SK-N-SH (cell line): ENCODE data around the gene OSBPL5. TPM values are rescaled to one million over a fixed set of nuclear protein-coding genes. Genes with fewer than 3 reads are reported as not detected.

Experiments used
- CTCF ChIA-PET: fragments of 300-600, 350-600 bp; formaldehyde crosslinking; extraction: SDS; loops from one replicate; lab custom pipeline; 2021; lab: Yijun Ruan, JAX
- POLR2A ChIA-PET: fragments of 350-600 bp; sonication (Branson Sonifier 250); formaldehyde crosslinking; extraction: SDS; loops from one replicate; lab custom pipeline; 2020; ENCODE audit warnings: antibody characterized with exemption, inconsistent platforms; lab: Yijun Ruan, JAX
- DNase-seq: peaks from one replicate; pipeline ENCODE4 v3.0.0; 2012
- H2AFZ ChIP-seq: fragments of 200-600 bp; sonication (generic); 2 replicates; pipeline ENCODE4 v1.8.1; 2016; ENCODE audit warnings: antibody characterized with exemption, mild to moderate bottlenecking, low read depth
- H3F3A ChIP-seq: fragments of 200-600 bp; sonication (generic); replicated peaks from 2 replicates; pipeline ENCODE3; 2016; ENCODE audit warnings: antibody characterized with exemption, mild to moderate bottlenecking; ENCODE audit not compliant: insufficient read depth
- H3K27ac ChIP-seq, 2 experiments: fragments of 200-500 bp in 1 of 2; fragments of 200-600 bp in 1 of 2; sonication (Bioruptor generic) in 1 of 2; sonication (generic), shearing (Covaris generic) in 1 of 2; 2 replicates each; pipeline versions ENCODE4 v1.5.1 to v1.6.1; 2014 to 2016; ENCODE audit warnings: low read depth in 2 of 2, inconsistent platforms in 1 of 2, low read length in 1 of 2, mild to moderate bottlenecking in 1 of 2, mixed read lengths in 1 of 2
- H3K27me3 ChIP-seq: fragments of 200-600 bp; sonication (generic), shearing (Covaris generic); 2 replicates; pipeline ENCODE4 v1.6.1; 2016; ENCODE audit warnings: mixed run types; ENCODE audit not compliant: insufficient read depth
- H3K36me3 ChIP-seq, 2 experiments: fragments of 200-500 bp in 1 of 2; fragments of 200-600 bp in 1 of 2; sonication (Bioruptor generic) in 1 of 2; sonication (generic) in 1 of 2; replicated peaks in 1 of 2; 2 replicates each; pipeline versions ENCODE3 to v1.5.1; 2014 to 2016; ENCODE audit warnings: low read length in 1 of 2, mild to moderate bottlenecking in 1 of 2; ENCODE audit not compliant: insufficient read depth in 2 of 2, control insufficient read depth in 1 of 2
- H3K4me1 ChIP-seq, 2 experiments: fragments of 200-500 bp in 1 of 2; fragments of 200-600 bp in 1 of 2; sonication (Bioruptor generic) in 1 of 2; sonication (generic), shearing (Covaris generic) in 1 of 2; 2 replicates each; pipeline versions ENCODE4 v1.5.1 to v1.6.1; 2014 to 2016; ENCODE audit warnings: low read depth in 1 of 2, low read length in 1 of 2, mixed run types in 1 of 2; ENCODE audit not compliant: insufficient read depth in 2 of 2, control insufficient read depth in 1 of 2
- H3K4me2 ChIP-seq: fragments of 200-600 bp; sonication (generic), shearing (Covaris generic); 2 replicates; pipeline ENCODE4 v1.6.1; 2017; ENCODE audit warnings: mixed run types
- H3K4me3 ChIP-seq, 2 experiments: fragments of 200-500 bp in 1 of 2; fragments of 200-600 bp in 1 of 2; sonication (Bioruptor generic) in 1 of 2; sonication (generic), shearing (Covaris generic) in 1 of 2; 2 replicates each; pipeline versions ENCODE4 v1.5.1 to v1.8.1; 2014 to 2016; ENCODE audit warnings: low read depth in 2 of 2, inconsistent platforms in 1 of 2, low read length in 1 of 2, mild to moderate bottlenecking in 1 of 2, mixed read lengths in 1 of 2, moderate library complexity in 1 of 2
- H3K79me2 ChIP-seq: fragments of 200-600 bp; sonication (generic); 2 replicates; pipeline ENCODE4 v1.8.1; 2017; ENCODE audit warnings: mild to moderate bottlenecking; ENCODE audit not compliant: insufficient read depth
- H3K9ac ChIP-seq: fragments of 200-600 bp; sonication (generic); 2 replicates; pipeline ENCODE4 v1.6.1; 2017; ENCODE audit warnings: mixed run types
- H3K9me2 ChIP-seq: fragments of 200-600 bp; sonication (generic); 2 replicates; pipeline ENCODE4 v1.6.1; 2017; ENCODE audit warnings: mixed run types
- H3K9me3 ChIP-seq: fragments of 200-600 bp; sonication (generic); 2 replicates; pipeline ENCODE4 v1.6.1; 2017; ENCODE audit warnings: mixed run types, mild to moderate bottlenecking, moderate library complexity
- H4K20me1 ChIP-seq: fragments of 200-600 bp; sonication (generic); 2 replicates; pipeline ENCODE4 v1.6.1; 2017; ENCODE audit warnings: mild to moderate bottlenecking, mixed run types; ENCODE audit not compliant: insufficient read depth
- EP300 ChIP-seq, 2 experiments: IDR thresholded peaks; 2 replicates each; pipeline versions ENCODE4 v1.4.0 to v1.6.1; 2012; ENCODE audit warnings: borderline replicate concordance in 1 of 2, low read depth in 1 of 2, low read length in 1 of 2
- FOXM1 ChIP-seq: IDR thresholded peaks from 2 replicates; pipeline ENCODE4 v1.4.0; 2012; ENCODE audit warnings: low read depth, mild to moderate bottlenecking
- GABPA ChIP-seq: IDR thresholded peaks from 2 replicates; pipeline ENCODE4 v1.4.0; 2012; ENCODE audit warnings: low read depth, mild to moderate bottlenecking
- GATA2 ChIP-seq: sonication (generic); formaldehyde crosslinking; IDR thresholded peaks from 2 replicates; pipeline ENCODE4 v1.5.0; 2020; ENCODE audit warnings: mild to moderate bottlenecking, missing genetic modification reagents
- MAX ChIP-seq: IDR thresholded peaks from 2 replicates; pipeline ENCODE4 v1.4.0; 2012; ENCODE audit warnings: low read depth
- NRF1 ChIP-seq: IDR thresholded peaks from 2 replicates; pipeline ENCODE4 v1.6.1; 2012; ENCODE audit warnings: low read depth, mild to moderate bottlenecking, low read length
- POLR2AphosphoS5 ChIP-seq: IDR thresholded peaks from 2 replicates; pipeline ENCODE4 v1.6.1; 2012; ENCODE audit warnings: low read depth, low read length
- RAD21 ChIP-seq: IDR thresholded peaks from 2 replicates; pipeline ENCODE4 v1.6.1; 2012; ENCODE audit warnings: mild to moderate bottlenecking, low read length
- SMC3 ChIP-seq: IDR thresholded peaks from 2 replicates; pipeline ENCODE4 v1.6.1; 2012; ENCODE audit warnings: low read depth, low read length, improper control_type of control experiment
- TEAD4 ChIP-seq: IDR thresholded peaks from 2 replicates; pipeline ENCODE4 v1.4.0; 2012; ENCODE audit warnings: mild to moderate bottlenecking, borderline replicate concordance; ENCODE audit not compliant: insufficient read depth
- USF2 ChIP-seq: fragments of 150-350 bp; IDR thresholded peaks from 2 replicates; pipeline ENCODE4 v1.6.1; 2017; ENCODE audit warnings: antibody characterized with exemption, low read length, low read depth, borderline replicate concordance
- YY1 ChIP-seq: IDR thresholded peaks from 2 replicates; pipeline ENCODE4 v1.4.0; 2012; ENCODE audit warnings: low read depth, mild to moderate bottlenecking
- WGBS: methylation state at CpG from one replicate; pipeline ENCODE4 v1.1.6; 2017; ENCODE audit warnings: low lambda C conversion rate; 5-methylcytosine and 5-hydroxymethylcytosine counted together
- polyA plus RNA-seq, 3 experiments: library from polyadenylated mRNA; depleted of rRNA; stranded (reverse); fragments of >200 nt; gene quantifications; 2 replicates each; pipeline ENCODE4 v1.2.3, GENCODE V29; 2012
- TF ChIP-seq, protein P1 (sequence below): IDR thresholded peaks from 2 replicates; pipeline ENCODE4; 2012
- TF ChIP-seq, protein P2 (sequence below): IDR thresholded peaks from 2 replicates; pipeline ENCODE4 v1.4.0; 2012; ENCODE audit warnings: low read depth, borderline replicate concordance

OSBPL5 gene
- polyA plus RNA-seq, 1 of the 3 experiments (the other 2 are of a cell fraction): 10.9 TPM

DNA sequence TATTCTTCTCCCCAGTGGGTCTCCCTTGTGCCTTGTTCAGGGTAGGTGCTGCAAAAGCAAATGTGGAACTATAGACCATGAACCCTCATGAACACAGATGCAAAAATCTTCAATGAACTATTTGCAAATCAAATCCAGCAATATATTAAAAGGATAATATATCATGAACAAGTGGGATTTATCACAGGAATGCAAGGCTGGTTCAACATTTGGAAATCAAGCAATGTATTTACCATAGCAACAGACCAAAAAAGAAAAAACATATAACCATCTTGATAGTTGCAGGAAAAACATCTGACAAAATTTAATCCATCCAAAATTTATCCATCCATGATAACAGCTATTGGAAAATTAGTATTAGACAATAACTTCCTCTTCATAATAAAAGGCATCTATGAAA lies 11.4 kb upstream of the OSBPL5 start (continued):
- TF ChIP-seq, protein P1, sequence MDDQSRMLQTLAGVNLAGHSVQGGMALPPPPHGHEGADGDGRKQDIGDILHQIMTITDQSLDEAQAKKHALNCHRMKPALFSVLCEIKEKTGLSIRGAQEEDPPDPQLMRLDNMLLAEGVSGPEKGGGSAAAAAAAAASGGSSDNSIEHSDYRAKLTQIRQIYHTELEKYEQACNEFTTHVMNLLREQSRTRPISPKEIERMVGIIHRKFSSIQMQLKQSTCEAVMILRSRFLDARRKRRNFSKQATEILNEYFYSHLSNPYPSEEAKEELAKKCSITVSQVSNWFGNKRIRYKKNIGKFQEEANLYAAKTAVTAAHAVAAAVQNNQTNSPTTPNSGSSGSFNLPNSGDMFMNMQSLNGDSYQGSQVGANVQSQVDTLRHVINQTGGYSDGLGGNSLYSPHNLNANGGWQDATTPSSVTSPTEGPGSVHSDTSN: no peak
- TF ChIP-seq, protein P2, sequence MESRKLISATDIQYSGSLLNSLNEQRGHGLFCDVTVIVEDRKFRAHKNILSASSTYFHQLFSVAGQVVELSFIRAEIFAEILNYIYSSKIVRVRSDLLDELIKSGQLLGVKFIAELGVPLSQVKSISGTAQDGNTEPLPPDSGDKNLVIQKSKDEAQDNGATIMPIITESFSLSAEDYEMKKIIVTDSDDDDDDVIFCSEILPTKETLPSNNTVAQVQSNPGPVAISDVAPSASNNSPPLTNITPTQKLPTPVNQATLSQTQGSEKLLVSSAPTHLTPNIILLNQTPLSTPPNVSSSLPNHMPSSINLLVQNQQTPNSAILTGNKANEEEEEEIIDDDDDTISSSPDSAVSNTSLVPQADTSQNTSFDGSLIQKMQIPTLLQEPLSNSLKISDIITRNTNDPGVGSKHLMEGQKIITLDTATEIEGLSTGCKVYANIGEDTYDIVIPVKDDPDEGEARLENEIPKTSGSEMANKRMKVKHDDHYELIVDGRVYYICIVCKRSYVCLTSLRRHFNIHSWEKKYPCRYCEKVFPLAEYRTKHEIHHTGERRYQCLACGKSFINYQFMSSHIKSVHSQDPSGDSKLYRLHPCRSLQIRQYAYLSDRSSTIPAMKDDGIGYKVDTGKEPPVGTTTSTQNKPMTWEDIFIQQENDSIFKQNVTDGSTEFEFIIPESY: no peak
- TF ChIP-seq MAX (no peak), GATA2 (CRISPR knock-in tag) (no peak)
- TF ChIP-seq, all 33 proteins: peak for 0

DNA sequence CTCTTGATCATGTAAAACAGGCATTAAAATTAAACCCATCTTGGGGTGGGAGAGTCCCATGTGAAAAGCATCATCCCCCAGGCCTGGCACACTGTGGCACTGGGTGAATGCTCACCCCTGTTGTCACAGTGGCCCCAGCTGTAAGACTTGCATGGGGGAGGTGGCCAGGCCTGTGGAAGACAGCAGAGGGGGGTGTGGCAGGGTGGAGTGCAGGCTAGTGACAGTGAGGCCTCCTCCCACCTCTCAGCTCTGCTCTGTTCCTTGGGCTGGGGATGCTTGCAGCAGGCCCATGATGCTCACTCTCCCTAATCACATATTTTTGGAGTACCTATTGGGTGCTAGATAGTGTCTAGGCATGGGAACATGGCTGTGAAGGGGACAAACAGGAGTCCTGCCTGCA lies 10.1 kb upstream of the OSBPL5 start:
- ChIA-PET POLR2A (no interaction called here), CTCF (no interaction called here)
- H3K4me2 ChIP-seq: no peak overlapping the region
- no peaks in the 10 kb centered on the region for H3K9me2 ChIP-seq
- no peaks in the 10 kb centered on the region for H3K36me3 ChIP-seq
- no peaks in the 10 kb centered on the region for H3F3A ChIP-seq
- H3K4me1 ChIP-seq: no peaks in the 10 kb centered on the region; a peak in 1 of 4 replicates
- H3K9ac ChIP-seq: no peak overlapping the region
- no peak overlapping the region for H3K27ac ChIP-seq
- H3K27me3 ChIP-seq: 0 out of 2 replicates have a peak, but pooled peaks cover 4% of the 10 kb centered on the region
- TF ChIP-seq MAX: no peak
- TF ChIP-seq NRF1: no peak
- TF ChIP-seq EP300 (IDR thresholded peaks at IDR 0.05; ENCODE audit: borderline replicate concordance in 1 of 2, low read depth in 1 of 2, low read length in 1 of 2): no peak
- no peak for TF ChIP-seq YY1
- no peak for TF ChIP-seq POLR2AphosphoS5
- no peak for TF ChIP-seq USF2
- TF ChIP-seq, all 33 proteins: peak for 0
- no peak overlapping the region for H3K4me3 ChIP-seq
- H3K9me3 ChIP-seq: peaks cover 5% of the 10 kb centered on the region; the same call in 1 of the 2 replicates
- no peaks in the 10 kb centered on the region for H4K20me1 ChIP-seq
- H2AFZ ChIP-seq: no peak overlapping the region
- no peak for DNase-seq
- H3K79me2 ChIP-seq: no peaks in the 10 kb centered on the region

DNA sequence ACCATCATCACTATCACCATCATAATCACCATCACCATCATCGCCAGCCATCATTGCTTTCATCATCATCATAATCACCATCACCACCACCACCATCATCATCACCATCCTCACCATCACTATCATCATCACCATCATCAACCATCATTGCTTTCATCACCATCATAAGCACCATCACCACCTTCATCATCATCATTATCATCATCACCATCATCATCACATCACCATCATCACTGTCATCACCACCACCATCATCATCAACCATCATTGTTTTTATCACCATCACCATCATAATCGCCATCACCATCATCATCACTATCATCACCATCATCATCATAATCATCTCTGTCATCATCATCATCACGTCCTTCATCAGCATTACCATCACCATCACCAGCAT lies 9.3 kb upstream of the OSBPL5 start:
- 67% methylated on average over 3 of the region's 3 CpGs for WGBS

More for the DNA sequence above, 9.3 kb upstream of the OSBPL5 start:
- Histone ChIP-seq H3F3A (no peaks in the 10 kb centered on the region), H3K4me2 (no peak overlapping the region), H3K9ac (no peak overlapping the region), H2AFZ (no peak overlapping the region), H3K4me1 (peaks cover 0 to 1% of the 10 kb centered on the region in 2 experiments; a peak in 1 of 4 replicates), H3K27me3 (0 out of 2 replicates have a peak, but pooled peaks cover 4% of the 10 kb centered on the region), H3K79me2 (no peaks in the 10 kb centered on the region), H3K9me2 (no peaks in the 10 kb centered on the region), H3K9me3 (peaks cover 5% of the 10 kb centered on the region; the same call in 1 of the 2 replicates), H3K27ac (no peak overlapping the region), H3K4me3 (no peak overlapping the region), H4K20me1 (no peaks in the 10 kb centered on the region), H3K36me3 (no peaks in the 10 kb centered on the region)
- ChIA-PET CTCF (interaction anchor here (0.7 kb wide), 1 partner anchor 83 kb away, joined by 3 read pairs; no protein-coding TSS in a partner anchor), POLR2A (no interaction called here)
- DNase-seq: no peak
- TF ChIP-seq FOXM1 (no peak), YY1 (no peak), TEAD4 (no peak), MAX (no peak), RAD21 (no peak), SMC3 (no peak), GABPA (no peak), NRF1 (no peak)
